AG09309 (cell line): Measurements from ENCODE around the gene KCNN2.

Experiments
- DNase-seq: peaks from one replicate; pipeline ENCODE4 v3.0.0-alpha.2; 2010; ENCODE audit warnings: low read depth
- H3K4me3 ChIP-seq: 2 replicates; pipeline ENCODE4 v1.5.1; 2011; ENCODE audit warnings: mild to moderate bottlenecking, low read depth, low read length, moderate library complexity; ENCODE audit not compliant: control insufficient read depth
- CTCF ChIP-seq: IDR thresholded peaks from 2 replicates; pipeline ENCODE4 v1.5.1; 2011; ENCODE audit warnings: mild to moderate bottlenecking, low read depth, low read length, inconsistent platforms; ENCODE audit not compliant: insufficient read depth, control insufficient read depth; ENCODE audit errors: missing control alignments

Gene KCNN2

GRCh38 chr5:114437936-114438335 is 76.1 kb downstream of the KCNN2 start:
- DNase-seq = no peak
- TF ChIP-seq CTCF = no peak
- no peak overlapping the region for H3K4me3 ChIP-seq

DNA sequence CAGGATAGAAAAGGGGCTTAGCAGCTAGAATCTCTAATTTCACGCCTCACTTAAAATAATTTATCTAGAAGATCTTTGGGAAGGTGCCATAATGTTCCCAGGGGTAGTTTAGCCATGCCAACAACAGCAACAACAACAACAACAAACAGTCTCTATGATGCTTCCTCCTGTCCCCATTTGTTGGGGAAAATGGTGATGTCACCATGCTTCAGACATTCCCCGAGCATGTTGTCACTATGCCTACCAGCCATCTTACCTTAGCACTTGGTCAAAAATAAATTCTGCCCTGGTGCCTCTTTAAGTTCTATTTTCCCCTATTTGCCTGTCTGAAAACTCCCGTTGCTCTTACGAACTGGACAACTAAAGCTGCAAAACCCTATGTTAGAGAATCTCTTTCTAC is 76.6 kb downstream of the KCNN2 start:
- no peak for DNase-seq
- no peak overlapping the region for H3K4me3 ChIP-seq
- no peak for TF ChIP-seq CTCF

- no peak for TF ChIP-seq CTCF
- H3K4me3 ChIP-seq = no peak overlapping the region
- no peak for DNase-seq
These were observed 85.4 kb downstream of the KCNN2 start for GRCh38 chr5:114447084-114447773.

DNA sequence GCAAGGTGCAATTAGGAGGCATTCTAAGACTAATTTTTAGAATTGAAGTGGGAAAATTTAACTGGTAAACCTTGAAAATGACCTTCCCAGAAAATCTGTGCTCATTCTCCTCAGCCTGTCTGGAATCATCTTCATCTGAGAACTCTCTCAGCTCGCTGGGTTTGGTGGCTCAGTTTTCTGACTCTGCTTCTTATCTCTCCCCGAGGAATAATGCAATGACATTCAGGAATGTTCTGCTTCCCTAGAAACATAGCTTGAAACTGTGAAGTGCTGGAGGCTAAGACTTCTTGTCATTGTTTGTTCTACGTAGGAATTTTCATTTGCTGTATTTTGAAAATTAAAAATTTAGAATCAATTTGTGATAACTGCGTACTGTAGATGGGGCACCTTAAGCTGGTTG is 86.6 kb downstream of the KCNN2 start:
- no peak for DNase-seq
- TF ChIP-seq CTCF = no peak
- no peak overlapping the region for H3K4me3 ChIP-seq

- no peak for DNase-seq
- no peak overlapping the region for H3K4me3 ChIP-seq
- peak; percentile 87 for TF ChIP-seq CTCF
These were observed 88.1 kb downstream of the KCNN2 start for GRCh38 chr5:114449860-114450421.

GRCh38 chr5:114450437-114450836 is 88.6 kb downstream of the KCNN2 start:
- no peak for DNase-seq
- no peak for TF ChIP-seq CTCF
- no peak overlapping the region for H3K4me3 ChIP-seq
